AG09309 (cell line): ENCODE data around the gene CHMP4B.

Source experiments
- DNase-seq: peaks from one replicate; pipeline ENCODE4 v3.0.0-alpha.2; 2010; ENCODE audit warnings: low read depth
- H3K4me3 ChIP-seq: 2 replicates; pipeline ENCODE4 v1.5.1; 2011; ENCODE audit warnings: mild to moderate bottlenecking, low read depth, low read length, moderate library complexity; ENCODE audit not compliant: control insufficient read depth
- CTCF ChIP-seq: IDR thresholded peaks from 2 replicates; pipeline ENCODE4 v1.5.1; 2011; ENCODE audit warnings: mild to moderate bottlenecking, low read depth, low read length, inconsistent platforms; ENCODE audit not compliant: insufficient read depth, control insufficient read depth; ENCODE audit errors: missing control alignments

Gene CHMP4B

GRCh38 chr20:33868595-33868994 is 57.4 kb downstream of the CHMP4B start:
- no peak for DNase-seq
- TF ChIP-seq CTCF, result no peak
- no peak overlapping the region for H3K4me3 ChIP-seq

DNA sequence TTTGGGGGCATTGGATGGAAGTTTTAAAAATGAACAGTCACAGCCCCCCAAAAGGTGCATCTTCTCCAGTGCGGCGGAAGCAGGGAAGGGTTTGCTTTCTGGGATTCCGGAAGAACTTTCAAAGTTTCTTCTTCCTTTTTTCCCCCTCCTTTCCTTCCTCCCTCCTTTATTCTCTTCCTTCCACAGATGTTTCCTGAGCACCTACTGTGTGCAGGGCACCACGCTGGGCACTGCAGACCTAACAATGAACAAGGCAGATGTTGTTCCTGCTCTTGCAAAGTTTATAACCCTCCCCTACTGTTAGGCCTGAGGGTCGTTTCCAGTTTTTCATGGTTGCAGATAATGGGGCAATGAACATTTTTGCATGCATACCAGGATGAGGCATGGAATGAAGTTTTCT is 58.1 kb downstream of the CHMP4B start:
- no peak overlapping the region for H3K4me3 ChIP-seq
- DNase-seq, result no peak
- TF ChIP-seq CTCF, result no peak

DNA sequence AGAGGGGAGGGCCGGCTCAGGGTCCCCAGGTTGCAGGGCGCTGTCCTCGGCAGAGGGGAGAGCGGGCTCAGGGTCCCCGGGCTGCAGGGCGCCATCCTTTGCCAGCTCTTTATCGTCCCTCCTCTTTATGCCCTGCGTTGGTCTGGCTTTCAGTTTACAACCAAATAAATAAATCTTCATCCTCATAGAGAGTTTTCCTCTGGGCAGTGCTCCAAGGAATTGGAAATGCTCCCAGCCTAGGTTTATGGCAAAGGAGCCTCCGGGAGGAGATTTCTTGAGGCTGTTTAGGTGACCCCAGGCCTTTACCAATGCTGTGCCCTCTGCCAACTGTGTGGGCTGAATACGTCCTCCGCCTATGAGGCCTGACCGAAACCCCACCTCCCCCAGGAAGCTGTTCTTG is 60.2 kb downstream of the CHMP4B start:
- no peak for TF ChIP-seq CTCF
- no peak for DNase-seq
- no peak overlapping the region for H3K4me3 ChIP-seq

DNA sequence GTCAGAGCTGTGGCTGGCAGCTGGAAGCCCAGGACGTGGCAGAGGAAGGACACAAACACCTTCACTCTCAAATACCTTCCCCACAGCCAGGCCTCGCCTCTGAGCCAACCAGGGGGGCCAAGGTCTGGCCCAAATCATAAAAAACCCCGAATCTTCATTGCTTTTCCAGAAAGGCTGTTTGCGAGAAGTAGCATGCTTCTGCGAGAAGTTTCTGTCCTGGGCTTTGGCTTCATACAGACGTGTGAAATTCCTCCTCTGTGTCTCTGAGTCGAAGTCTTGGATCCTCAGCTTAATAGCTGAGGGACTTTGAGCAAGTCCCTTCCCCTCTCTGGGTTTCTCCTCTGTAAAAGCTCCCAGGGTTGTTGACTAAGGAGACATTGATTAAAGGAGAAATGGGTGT is 63.0 kb downstream of the CHMP4B start:
- no peak for TF ChIP-seq CTCF
- no peak overlapping the region for H3K4me3 ChIP-seq
- DNase-seq, result no peak

- no peak overlapping the region for H3K4me3 ChIP-seq
- DNase-seq, result no peak
- no peak for TF ChIP-seq CTCF
Measured at GRCh38 chr20:33875055-33875454, 63.9 kb downstream of the CHMP4B start.

GRCh38 chr20:33875534-33876026 is 64.4 kb downstream of the CHMP4B start:
- DNase-seq, result no peak
- no peak overlapping the region for H3K4me3 ChIP-seq
- no peak for TF ChIP-seq CTCF

GRCh38 chr20:33878583-33878982 is 67.4 kb downstream of the CHMP4B start:
- no peak overlapping the region for H3K4me3 ChIP-seq
- no peak for TF ChIP-seq CTCF
- DNase-seq, result no peak
